Neural progenitor cell (in vitro differentiated cells): ENCODE results near the gene HSD17B13. TPM values are rescaled to one million over a fixed set of nuclear protein-coding genes. Genes with fewer than 3 reads are reported as not detected.

Source experiments
- DNase-seq: peaks from one replicate; pipeline ENCODE4 v3.0.0-alpha.2; 2016; ENCODE audit warnings: low spot score
- H2AFZ ChIP-seq: fragments of 200-600 bp; sonication (generic); replicated peaks from 2 replicates; pipeline ENCODE4 v1.6.1; 2016; ENCODE audit warnings: antibody characterized with exemption
- H3F3A ChIP-seq: fragments of 200-600 bp; sonication (generic); 2 replicates; pipeline ENCODE4 v1.6.1; 2016; ENCODE audit warnings: antibody characterized with exemption, low read depth
- H3K27ac ChIP-seq: fragments of 200-600 bp; sonication (generic); 2 replicates; pipeline ENCODE4 v1.5.1; 2016; ENCODE audit warnings: mild to moderate bottlenecking
- H3K27me3 ChIP-seq: fragments of 200-600 bp; sonication (generic); 2 replicates; pipeline ENCODE4 v1.6.1; 2016; ENCODE audit warnings: mild to moderate bottlenecking, moderate library complexity
- H3K36me3 ChIP-seq: fragments of 200-600 bp; sonication (generic); 2 replicates; pipeline ENCODE4 v1.5.1; 2016
- H3K4me1 ChIP-seq: fragments of 200-600 bp; sonication (generic); 2 replicates; pipeline ENCODE4 v1.6.1; 2016; ENCODE audit warnings: mixed run types
- H3K4me2 ChIP-seq: fragments of 200-600 bp; sonication (generic); 2 replicates; pipeline ENCODE4 v1.6.1; 2016
- H3K4me3 ChIP-seq: fragments of 200-600 bp; sonication (generic); 2 replicates; pipeline ENCODE4 v1.5.1; 2016
- H3K79me2 ChIP-seq: fragments of 200-600 bp; sonication (generic); 2 replicates; pipeline ENCODE4 v1.6.1; 2016; ENCODE audit warnings: low read depth
- H3K9ac ChIP-seq: fragments of 200-600 bp; sonication (generic); 2 replicates; pipeline ENCODE4 v1.6.1; 2016
- H3K9me3 ChIP-seq: fragments of 200-600 bp; sonication (generic); 2 replicates; pipeline ENCODE4 v1.5.1; 2016; ENCODE audit warnings: low read depth
- H4K20me1 ChIP-seq: fragments of 200-600 bp; sonication (generic); 2 replicates; pipeline ENCODE4 v1.6.1; 2016; ENCODE audit warnings: low read depth
- H3K27ac Mint-ChIP-seq: 3 replicates; pipeline ENCODE4 v1.8.0; 2021; ENCODE audit warnings: mixed read lengths
- H3K27me3 Mint-ChIP-seq: 2 replicates; pipeline ENCODE4 v1.8.0; 2022; ENCODE audit warnings: low read depth, mild to moderate bottlenecking, inconsistent platforms, moderate library complexity, mixed read lengths; ENCODE audit not compliant: insufficient read depth
- H3K36me3 Mint-ChIP-seq: 3 replicates; pipeline ENCODE4 v1.8.0; 2021; ENCODE audit warnings: mixed read lengths
- H3K4me1 Mint-ChIP-seq: 3 replicates; pipeline ENCODE4 v1.8.0; 2021; ENCODE audit warnings: mixed read lengths
- H3K4me3 Mint-ChIP-seq: 3 replicates; pipeline ENCODE4 v1.8.0; 2021; ENCODE audit warnings: mild to moderate bottlenecking, moderate library complexity, mixed read lengths
- H3K9me3 Mint-ChIP-seq: 3 replicates; pipeline ENCODE4 v1.8.0; 2020; ENCODE audit warnings: mixed read lengths
- CTCF ChIP-seq: fragments of 200-600 bp; sonication (generic); IDR thresholded peaks from 2 replicates; pipeline ENCODE4 v1.5.1; 2017; ENCODE audit warnings: antibody characterized with exemption, mild to moderate bottlenecking
- EZH2 ChIP-seq: fragments of 200-600 bp; sonication (generic); IDR thresholded peaks from 2 replicates; pipeline ENCODE4 v1.6.1; 2017; ENCODE audit warnings: antibody characterized with exemption, mild to moderate bottlenecking, moderate library complexity
- EZH2phosphoT487 ChIP-seq: fragments of 200-600 bp; sonication (generic); IDR thresholded peaks from 2 replicates; pipeline ENCODE4 v1.6.1; 2017; ENCODE audit warnings: antibody characterized with exemption
- total RNA-seq: library from RNA; depleted of rRNA; stranded (reverse); fragments of >200 nt; gene quantifications from 2 replicates; pipeline ENCODE4 v1.2.3, GENCODE V29; 2015; ENCODE audit warnings: low replicate concordance

Gene HSD17B13
- total RNA-seq, 1 donor from 2014 or later, result 0.60 TPM

GRCh38 chr4:87283151-87283550 is 39.5 kb downstream of the HSD17B13 start:
- TF ChIP-seq EZH2phosphoT487 (no peak), CTCF (no peak), EZH2 (no peak)
- no peak overlapping the region for H3K4me3 Mint-ChIP-seq
- H3K27ac ChIP-seq, result no peak overlapping the region

GRCh38 chr4:87281603-87282002 is 41.1 kb downstream of the HSD17B13 start:
- Histone ChIP-seq H3K27me3 (no peaks in the 10 kb centered on the region), H3F3A (no peaks in the 10 kb centered on the region), H4K20me1 (no peaks in the 10 kb centered on the region), H2AFZ (no peak overlapping the region), H3K9ac (no peak overlapping the region), H3K4me3 (no peak overlapping the region), H3K4me2 (no peak overlapping the region), H3K4me1 (peaks cover 6% of the 10 kb centered on the region), H3K79me2 (no peaks in the 10 kb centered on the region), H3K9me3 (no peaks in the 10 kb centered on the region), H3K36me3 (no peaks in the 10 kb centered on the region), H3K27ac (no peak overlapping the region)
- H3K9me3 Mint-ChIP-seq, result peaks cover 27% of the 10 kb centered on the region
- no peak overlapping the region for H3K4me3 Mint-ChIP-seq
- peaks cover 5% of the 10 kb centered on the region for H3K27me3 Mint-ChIP-seq
- TF ChIP-seq EZH2phosphoT487 (no peak), CTCF (no peak), EZH2 (no peak)
- peaks cover 7% of the 10 kb centered on the region for H3K4me1 Mint-ChIP-seq
- H3K36me3 Mint-ChIP-seq, result no peaks in the 10 kb centered on the region
- no peak for DNase-seq
- peak overlapping the region; percentile 65 for H3K27ac Mint-ChIP-seq

More at GRCh38 chr4:87283151-87283550, 39.5 kb downstream of the HSD17B13 start:
- no peak for DNase-seq
- Histone ChIP-seq H3K9ac (no peak overlapping the region), H3K4me2 (no peak overlapping the region), H3K4me1 (peaks cover 4% of the 10 kb centered on the region), H3K36me3 (no peaks in the 10 kb centered on the region), H3K4me3 (no peak overlapping the region), H3K9me3 (no peaks in the 10 kb centered on the region), H3K79me2 (no peaks in the 10 kb centered on the region), H3K27me3 (no peaks in the 10 kb centered on the region), H3F3A (no peaks in the 10 kb centered on the region), H4K20me1 (no peaks in the 10 kb centered on the region), H2AFZ (no peak overlapping the region)
- peaks cover 36% of the 10 kb centered on the region for H3K9me3 Mint-ChIP-seq
- H3K27ac Mint-ChIP-seq, result no peak overlapping the region
- peaks cover 5% of the 10 kb centered on the region for H3K27me3 Mint-ChIP-seq
- peaks cover 5% of the 10 kb centered on the region for H3K4me1 Mint-ChIP-seq
- peaks cover 2% of the 10 kb centered on the region for H3K36me3 Mint-ChIP-seq

GRCh38 chr4:87278335-87278794 is 44.3 kb downstream of the HSD17B13 start:
- Histone ChIP-seq H3K36me3 (no peaks in the 10 kb centered on the region), H4K20me1 (no peaks in the 10 kb centered on the region), H3K27me3 (no peaks in the 10 kb centered on the region), H2AFZ (peak overlapping the region; percentile 34), H3K4me2 (no peak overlapping the region), H3K79me2 (no peaks in the 10 kb centered on the region), H3K9ac (no peak overlapping the region), H3K9me3 (no peaks in the 10 kb centered on the region), H3K4me1 (peaks cover 6% of the 10 kb centered on the region), H3K27ac (no peak overlapping the region), H3F3A (no peaks in the 10 kb centered on the region), H3K4me3 (no peak overlapping the region)
- DNase-seq, result peak; percentile 10
- Mint-ChIP-seq H3K36me3 (no peaks in the 10 kb centered on the region), H3K4me1 (peaks cover 7% of the 10 kb centered on the region), H3K27ac (no peak overlapping the region), H3K4me3 (no peak overlapping the region), H3K9me3 (peaks cover 13% of the 10 kb centered on the region), H3K27me3 (peaks cover 5% of the 10 kb centered on the region)
- TF ChIP-seq CTCF (no peak), EZH2 (no peak), EZH2phosphoT487 (no peak)
